HK-2 (cell line): ENCODE results near the gene PBRM1.
"Not testable (repeated sequence)": the region's sequence is repeated elsewhere in the genome, so short reads cannot be mapped to it uniquely, and the experiment has no call there.

ENCODE experiments used
- DNase-seq: peaks from one replicate; pipeline ENCODE4 v3.0.0-alpha.2; 2018; ENCODE audit not compliant: unreplicated experiment

Gene PBRM1

DNA sequence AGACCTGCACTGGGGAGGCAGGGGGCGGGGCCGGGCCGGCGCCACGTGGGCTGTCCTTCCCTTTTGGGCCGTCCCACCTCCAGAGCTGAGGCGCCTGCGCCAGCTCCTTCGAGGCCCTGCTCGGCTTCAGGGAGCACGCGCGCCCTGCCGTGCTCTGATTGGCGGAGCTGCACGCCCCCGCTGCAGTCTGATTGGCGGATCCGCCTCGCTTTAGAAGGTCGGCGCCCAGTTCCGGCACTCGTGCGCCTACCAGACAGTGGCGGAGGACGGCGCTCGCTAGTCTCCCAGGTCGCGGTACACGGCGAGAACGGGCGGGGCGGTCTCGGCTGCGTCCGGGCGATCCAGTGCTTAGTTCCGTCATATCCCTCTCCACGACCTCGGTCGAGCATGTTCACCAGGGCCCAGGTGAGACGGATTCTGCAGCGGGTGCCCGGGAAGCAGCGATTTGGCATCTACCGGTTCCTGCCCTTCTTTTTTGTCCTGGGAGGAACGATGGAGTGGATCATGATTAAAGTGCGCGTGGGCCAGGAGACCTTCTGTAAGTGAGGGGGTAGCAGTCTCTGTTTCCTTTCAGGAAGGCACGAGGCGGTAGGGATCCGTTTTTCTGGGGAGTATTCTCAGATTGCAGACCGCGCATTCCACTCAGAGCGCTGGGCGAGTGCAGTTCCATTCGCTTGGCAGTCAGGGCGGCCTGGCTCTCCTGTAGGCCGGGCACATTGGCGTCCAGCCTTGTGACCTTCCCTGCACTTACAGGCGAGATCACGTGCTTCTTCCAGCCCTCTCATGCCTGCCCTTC lies 149.1 kb downstream of the PBRM1 start, which contains the start of gene UQCC5:
Gene UQCC5 (plus strand): TSS at position 237 of the 796 bp plus-strand sequence. CDS start 151 bp downstream, at position 388.
- DNase-seq, result peak; percentile 95

DNA sequence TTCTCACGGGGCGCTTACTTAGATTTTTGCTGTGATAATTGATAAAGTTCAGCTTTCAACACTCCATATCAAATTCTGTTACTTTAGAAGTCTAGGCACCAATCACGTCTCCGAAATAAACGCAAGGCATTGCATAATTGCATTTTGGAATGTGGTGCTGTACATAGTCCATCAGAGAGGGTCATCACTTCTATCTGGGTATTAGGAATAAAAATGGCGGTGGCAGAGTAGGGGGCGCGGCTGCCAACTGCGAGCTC lies 149.7 kb downstream of the PBRM1 start:
- no peak for DNase-seq

GRCh38 chr3:52535411-52536111 lies 150.2 kb downstream of the PBRM1 start:
- no peak for DNase-seq

- no peak for DNase-seq
Measured at GRCh38 chr3:52534281-52535183, 151.2 kb downstream of the PBRM1 start.

GRCh38 chr3:52533623-52534280 lies 152.0 kb downstream of the PBRM1 start, which contains the start of gene NT5DC2:
Gene NT5DC2 (minus strand): TSS chr3:52533857. CDS start chr3:52533737, 120 bp downstream.
- peak; percentile 60 for DNase-seq

GRCh38 chr3:52532838-52533622 lies 152.7 kb downstream of the PBRM1 start:
- DNase-seq, result peak; percentile 45

- peak; percentile 52 for DNase-seq
Measured at GRCh38 chr3:52532517-52532837, 153.2 kb downstream of the PBRM1 start.

- no peak for DNase-seq
Measured at GRCh38 chr3:52531860-52532516, 153.7 kb downstream of the PBRM1 start.

DNA sequence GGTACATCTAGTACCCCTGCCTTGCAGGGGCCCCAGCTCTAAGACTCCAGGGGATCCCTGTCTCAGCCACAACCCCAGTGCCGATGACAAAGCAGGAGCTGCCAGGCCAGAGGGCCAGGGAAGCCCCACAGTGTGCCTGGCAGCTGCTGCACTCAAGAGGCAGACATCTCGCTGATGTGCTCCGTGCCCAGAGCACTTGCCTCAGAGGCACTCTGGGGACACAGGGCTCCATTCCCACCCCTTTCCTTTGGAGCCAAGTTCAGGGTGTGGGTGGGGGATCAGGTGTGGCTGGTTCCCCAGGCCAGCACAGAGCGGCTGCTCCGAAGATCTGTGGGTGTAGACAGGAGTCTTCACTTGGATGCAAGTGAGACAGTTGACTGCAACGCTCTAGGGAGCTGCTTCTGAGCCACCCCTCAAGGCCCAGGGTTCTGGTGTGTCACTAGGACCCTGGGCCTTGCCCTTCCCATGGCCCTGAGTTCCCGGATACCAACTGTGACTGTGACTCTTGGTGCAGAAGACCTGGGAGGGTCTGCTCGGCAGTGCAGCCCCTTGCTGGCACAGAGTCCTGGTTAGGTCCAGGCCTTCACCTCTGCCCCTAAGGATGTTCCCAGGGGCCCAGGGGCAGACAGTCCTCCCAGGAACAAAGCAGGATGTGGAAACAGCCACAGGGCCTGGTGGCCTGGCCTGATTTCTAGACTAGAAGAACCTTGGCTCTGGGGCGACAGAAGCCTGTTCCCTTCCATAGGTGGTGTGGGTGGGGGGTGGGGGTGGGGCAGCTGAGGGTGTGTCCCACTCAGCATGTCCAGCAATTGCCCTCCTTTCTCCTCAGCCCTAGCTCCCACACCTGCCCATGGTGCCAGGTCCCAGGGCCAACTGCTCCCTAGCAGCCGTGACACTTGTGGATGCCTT lies 154.5 kb downstream of the PBRM1 start:
- DNase-seq, result no peak

GRCh38 chr3:52529376-52530333 lies 156.1 kb downstream of the PBRM1 start:
- no peak for DNase-seq

- no peak for DNase-seq
Measured at GRCh38 chr3:52528586-52529375, 156.9 kb downstream of the PBRM1 start.

DNA sequence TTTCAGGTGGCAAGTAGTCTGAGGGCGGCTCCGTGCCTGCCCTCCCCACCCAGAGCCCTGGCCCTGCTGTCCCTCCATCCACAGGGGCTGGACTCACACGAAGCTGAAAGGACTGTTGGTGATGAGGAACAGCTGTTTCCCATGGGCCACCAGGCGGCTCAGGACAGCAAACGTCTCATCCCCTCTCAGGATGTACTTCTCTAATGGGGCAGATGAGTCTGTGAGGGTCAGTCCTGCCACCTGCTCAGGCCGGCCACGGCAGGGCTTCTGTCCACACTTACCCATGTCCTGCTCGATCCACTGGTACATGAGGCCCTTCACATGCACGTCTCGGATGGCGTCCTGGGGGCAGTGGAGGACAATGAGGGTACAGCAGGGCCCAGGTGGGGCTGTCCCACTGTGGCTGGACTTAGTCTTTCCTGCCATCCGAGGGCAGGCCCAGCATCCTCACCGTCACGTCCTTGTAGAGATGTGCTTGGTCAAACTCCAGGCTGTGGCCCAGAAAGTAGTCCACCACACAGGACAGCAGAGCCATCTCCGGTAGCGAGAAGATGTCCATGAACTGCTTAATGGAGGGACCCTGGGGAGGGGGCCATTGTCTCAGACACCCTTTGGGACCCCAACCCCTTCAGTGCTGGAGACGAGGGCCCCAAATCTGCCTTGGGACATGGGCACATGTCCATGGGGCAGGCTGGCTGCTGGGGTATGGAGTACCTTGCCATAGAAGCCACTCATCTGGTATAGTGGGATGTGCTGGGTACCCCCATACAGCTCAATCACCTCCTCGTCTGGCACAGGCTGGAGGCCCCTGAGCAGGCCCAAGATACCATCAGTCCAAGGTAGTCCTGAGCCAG lies 157.8 kb downstream of the PBRM1 start:
- no peak for DNase-seq

DNA sequence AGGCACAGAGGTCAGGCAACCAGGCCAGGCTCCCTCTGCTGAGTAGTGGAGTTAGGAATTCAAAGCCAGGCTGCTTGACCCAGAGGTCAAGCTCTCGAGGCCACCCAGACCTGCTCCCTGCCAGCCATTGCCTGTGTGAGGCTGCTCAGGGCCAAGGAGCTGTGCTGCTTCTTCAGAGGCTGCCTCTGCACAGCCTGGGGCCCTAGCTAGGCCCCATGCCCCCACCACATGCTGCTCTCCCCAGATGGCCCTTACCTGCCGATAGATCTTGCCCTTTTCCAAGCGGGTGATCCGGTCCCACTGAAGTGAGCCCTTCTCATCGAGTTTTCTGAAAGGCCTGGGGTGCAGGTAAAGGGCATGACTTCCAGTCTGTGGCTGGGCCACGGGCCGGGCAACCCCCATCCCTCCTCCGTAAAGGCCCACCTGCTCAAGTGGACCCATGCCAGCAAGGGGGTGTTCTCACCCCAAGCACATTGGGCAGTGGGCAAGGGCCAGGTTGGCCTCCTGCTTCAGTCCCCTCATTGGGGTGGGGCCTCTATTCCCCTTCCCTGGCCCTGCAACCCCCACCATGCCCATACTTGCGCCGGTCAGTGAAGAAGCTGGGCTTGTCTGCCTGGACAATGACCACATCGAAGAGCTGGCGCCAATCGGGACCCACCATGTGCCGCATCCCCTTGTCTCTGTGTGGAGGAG lies 158.5 kb downstream of the PBRM1 start:
- DNase-seq, result no peak

- DNase-seq, result not testable (repeated sequence)
Measured at GRCh38 chr3:52526671-52527038, 159.1 kb downstream of the PBRM1 start.

GRCh38 chr3:52525680-52526561 lies 159.8 kb downstream of the PBRM1 start:
- no peak for DNase-seq
